GM21786 (cell line): ENCODE results near the gene NPY.
"Not testable (repeated sequence)": the region's sequence is repeated elsewhere in the genome, so short reads cannot be mapped to it uniquely, and the experiment has no call there.

Source experiments
- ATAC-seq: cut with Tn5 transposase; IDR thresholded peaks from one replicate; pipeline ENCODE4 v1.9.1; 2021; ENCODE audit not compliant: unreplicated experiment

NPY gene

GRCh38 chr7:24283897-24284698 is at the start of gene NPY:
Gene NPY, plus strand, starts transcription at chr7:24284190. Its CDS starts 1,051 bp downstream, at chr7:24285241.
- no peak for ATAC-seq

GRCh38 chr7:24239260-24239659 is 44.7 kb upstream of the NPY start:
- no peak for ATAC-seq

- ATAC-seq, result no peak
These were observed 42.8 kb upstream of the NPY start for GRCh38 chr7:24241206-24241605.

GRCh38 chr7:24244554-24244953 is 39.4 kb upstream of the NPY start:
- ATAC-seq, result no peak

GRCh38 chr7:24245362-24245761 is 38.6 kb upstream of the NPY start:
- peak; percentile 85 for ATAC-seq

- no peak for ATAC-seq
These were observed 34.7 kb upstream of the NPY start for GRCh38 chr7:24249266-24249665.

- ATAC-seq, result no peak
These were observed 32.4 kb upstream of the NPY start for GRCh38 chr7:24251568-24251967.

- ATAC-seq, result no peak
These were observed 28.9 kb upstream of the NPY start for GRCh38 chr7:24255139-24255538.

GRCh38 chr7:24258324-24258723 is 25.7 kb upstream of the NPY start:
- not testable (repeated sequence) for ATAC-seq

- ATAC-seq, result no peak
These were observed 12.1 kb upstream of the NPY start for GRCh38 chr7:24271938-24272337.

GRCh38 chr7:24279512-24279911 is 4.5 kb upstream of the NPY start:
- no peak for ATAC-seq

GRCh38 chr7:24283554-24283896 is 465 bp upstream of the NPY start:
- no peak for ATAC-seq

- no peak for ATAC-seq
These were observed 913 bp downstream of the NPY start for GRCh38 chr7:24284699-24285506.

- ATAC-seq, result peak; percentile 99
These were observed 6.1 kb downstream of the NPY start for GRCh38 chr7:24290004-24290641.

GRCh38 chr7:24291271-24291670 is 7.3 kb downstream of the NPY start:
- no peak for ATAC-seq

- ATAC-seq, result no peak
These were observed 13.4 kb downstream of the NPY start for GRCh38 chr7:24297362-24297761.

GRCh38 chr7:24298696-24299095 is 14.7 kb downstream of the NPY start:
- no peak for ATAC-seq

- ATAC-seq, result no peak
These were observed 15.2 kb downstream of the NPY start for GRCh38 chr7:24299192-24299591.

GRCh38 chr7:24301703-24302102 is 17.7 kb downstream of the NPY start:
- ATAC-seq, result peak; percentile 52

- no peak for ATAC-seq
These were observed 20.6 kb downstream of the NPY start for GRCh38 chr7:24304494-24305095.

- ATAC-seq, result no peak
These were observed 23.3 kb downstream of the NPY start for GRCh38 chr7:24307326-24307725.
